GM18519 (cell line): ENCODE data around the gene SNX17.
"Not testable (repeated sequence)": the region's sequence is repeated elsewhere in the genome, so short reads cannot be mapped to it uniquely, and the experiment has no call there.

Experiments used
- ATAC-seq: cut with Tn5 transposase; IDR thresholded peaks from one replicate; pipeline ENCODE4 v1.9.1; 2021; ENCODE audit warnings: mild to moderate bottlenecking, moderate library complexity; ENCODE audit not compliant: unreplicated experiment, low FRiP score

SNX17 gene

GRCh38 chr2:27370026-27370815, at the start of gene SNX17, which contains the start of gene EIF2B4:
SNX17 (plus strand) TSS chr2:27370616; CDS start chr2:27370744, 128 bp downstream.
EIF2B4 (minus strand) TSS chr2:27370338; CDS start chr2:27370314, 24 bp downstream.
- ATAC-seq: peak; percentile 76

- ATAC-seq: no peak
These were observed 49.4 kb upstream of the SNX17 start for GRCh38 chr2:27320958-27321543.

DNA sequence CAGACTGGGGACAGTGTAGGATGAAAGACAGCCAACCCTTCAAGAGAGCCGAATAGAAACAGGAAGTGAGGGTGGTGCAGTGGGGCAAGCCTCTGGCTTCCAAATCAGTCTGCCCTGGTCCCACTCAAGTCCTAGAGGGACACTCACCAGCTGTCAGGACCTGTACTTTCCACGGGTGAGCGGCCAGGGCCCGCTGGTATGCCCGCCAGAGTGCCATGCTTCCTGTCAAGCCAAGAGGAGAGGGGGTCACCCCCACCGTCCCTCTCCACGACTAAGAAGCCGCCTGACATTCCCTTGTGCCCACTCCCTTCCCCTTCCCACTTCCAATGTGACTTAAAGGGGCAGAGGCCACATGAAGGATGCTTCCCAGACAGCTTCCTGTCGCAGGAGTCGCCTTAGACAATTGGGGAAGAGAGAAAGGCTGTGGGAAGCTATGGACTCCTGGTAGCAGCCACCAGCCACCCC, 48.1 kb upstream of the SNX17 start:
- no peak for ATAC-seq

DNA sequence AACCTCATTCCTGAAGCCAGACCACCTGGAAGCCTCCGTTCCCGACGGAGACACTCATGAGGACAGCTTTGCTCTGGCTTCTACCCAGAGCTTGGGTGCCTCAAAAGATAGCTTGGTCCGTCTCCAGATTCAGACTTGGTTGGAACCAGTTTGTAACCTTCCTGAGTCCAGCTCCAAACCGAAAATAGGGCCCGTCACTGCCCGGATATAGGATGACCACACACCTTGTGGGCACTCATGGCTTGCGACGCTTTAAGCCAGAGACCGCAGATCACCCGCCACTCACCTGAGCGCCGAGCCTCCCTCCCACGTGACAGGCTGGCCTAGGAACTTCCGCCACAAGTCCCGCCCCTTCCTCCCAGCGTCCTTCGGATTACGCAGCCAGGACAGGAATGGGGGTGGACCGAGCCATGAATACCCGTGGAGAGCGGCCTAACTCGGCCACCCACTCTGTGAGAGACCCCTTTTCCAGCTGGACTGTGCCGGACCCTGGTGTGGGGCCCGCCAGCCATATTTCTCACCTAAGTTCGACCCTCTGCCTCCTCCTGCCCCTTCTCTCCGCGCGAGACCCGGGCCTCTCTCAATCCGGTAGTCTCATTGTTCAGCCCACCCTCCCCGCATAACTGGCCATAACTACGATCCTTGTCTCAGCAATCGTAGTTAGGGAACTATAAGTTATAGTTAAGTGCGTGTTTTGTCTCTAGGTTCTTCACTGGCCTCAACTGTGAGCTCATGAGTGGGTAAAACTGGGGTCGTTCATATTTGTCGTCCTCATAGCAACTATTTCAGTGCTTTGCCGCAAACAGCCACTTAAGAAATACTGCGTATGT, 47.4 kb upstream of the SNX17 start, which contains the start of gene MPV17:
TSS of gene MPV17 (minus strand) at position 332 of the 830 bp plus-strand sequence. CDS start 580 bp downstream, outside the sequence.
- ATAC-seq: peak; percentile 76

DNA sequence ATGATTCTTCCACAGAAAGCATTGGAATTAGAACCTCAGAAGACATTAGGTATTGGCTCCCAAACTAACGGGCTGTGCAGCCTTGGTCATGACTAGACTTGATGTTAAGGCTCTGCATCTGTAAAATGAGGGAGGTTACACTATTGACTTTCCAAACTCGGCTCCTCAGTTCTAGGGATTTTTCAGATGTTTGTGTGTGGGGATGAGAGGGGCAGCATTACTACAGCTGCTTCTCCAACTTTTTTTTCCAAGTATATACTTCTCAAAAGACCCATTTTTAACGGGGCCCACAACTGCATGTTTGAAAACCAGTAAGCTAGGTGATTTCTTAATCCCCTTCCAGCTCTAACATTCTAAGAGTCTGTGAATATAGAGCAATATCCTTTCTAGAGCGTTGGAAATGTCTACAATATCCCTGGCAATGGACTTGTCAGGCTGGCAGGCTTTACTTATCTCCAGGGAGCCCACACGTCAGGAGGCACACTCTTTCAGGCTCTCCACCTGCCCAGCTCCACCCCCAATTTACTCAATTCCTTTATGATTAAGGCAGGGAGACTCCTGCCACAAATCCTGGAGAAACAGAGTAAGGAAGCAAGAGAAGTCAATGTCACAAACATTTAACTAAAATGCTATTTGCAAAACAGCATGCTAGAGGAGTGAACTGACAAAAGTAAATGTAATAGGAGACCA, 46.7 kb upstream of the SNX17 start:
- no peak for ATAC-seq

GRCh38 chr2:27324720-27325119, 45.7 kb upstream of the SNX17 start:
- no peak for ATAC-seq

- no peak for ATAC-seq
These were observed 35.1 kb upstream of the SNX17 start for GRCh38 chr2:27335311-27335710.

- no peak for ATAC-seq
These were observed 34.2 kb upstream of the SNX17 start for GRCh38 chr2:27336173-27336572.

DNA sequence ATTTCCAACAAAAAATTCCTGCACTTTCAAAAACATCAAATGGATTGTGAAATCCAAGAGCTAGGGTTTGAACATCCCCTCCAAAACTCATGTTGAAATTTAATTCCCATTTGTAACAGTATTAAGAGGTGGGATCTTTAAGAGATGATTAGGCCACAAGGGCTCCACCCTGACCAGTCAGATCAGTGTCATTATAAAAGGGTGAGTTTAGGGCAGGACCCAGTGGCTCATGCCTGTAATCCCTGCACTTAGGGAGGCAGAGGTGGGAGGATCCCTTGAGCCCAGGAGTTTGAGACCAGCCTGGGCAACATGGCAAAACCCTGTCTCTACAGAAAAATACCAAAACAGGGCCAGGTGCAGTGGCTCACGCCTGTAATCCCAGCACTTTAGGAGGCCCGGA, 22.8 kb upstream of the SNX17 start:
- ATAC-seq: no peak

GRCh38 chr2:27350106-27350693, 20.2 kb upstream of the SNX17 start:
- no peak for ATAC-seq

DNA sequence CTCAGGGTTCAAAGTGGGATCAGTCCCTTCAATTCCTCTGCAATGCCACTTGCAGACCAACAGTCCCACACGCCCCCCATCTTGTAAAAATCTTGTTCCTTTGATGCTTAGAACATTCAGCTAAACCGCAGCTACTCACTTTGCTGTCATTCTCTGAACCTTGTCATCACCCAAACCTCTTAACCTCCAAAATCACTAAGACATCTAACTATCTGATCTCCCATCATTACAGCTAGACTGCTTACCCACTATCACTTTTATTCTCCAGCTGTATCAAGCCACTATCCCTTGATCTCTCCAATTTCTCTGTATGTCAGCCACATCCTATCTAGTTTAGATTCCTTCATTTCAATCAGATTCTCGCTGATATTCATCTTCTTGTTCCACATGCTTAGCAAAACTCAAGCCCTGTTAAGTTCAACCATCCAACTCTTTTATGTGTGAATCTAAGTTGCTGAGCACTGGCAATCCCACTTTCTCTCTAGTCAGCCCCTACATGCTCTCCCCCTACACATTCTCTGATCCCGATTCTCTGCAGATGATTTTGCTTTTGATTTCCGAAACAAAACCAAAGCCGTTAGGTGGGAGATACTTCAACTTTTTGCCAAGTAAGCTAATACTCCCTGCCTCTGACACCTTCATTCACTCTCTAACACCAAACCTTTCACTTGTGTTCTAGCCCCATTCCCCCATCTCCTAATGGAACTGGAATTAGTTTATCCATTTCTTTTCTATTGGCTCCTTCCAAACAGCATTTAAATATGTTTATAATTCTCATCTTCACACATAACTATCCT, 18.4 kb upstream of the SNX17 start:
- no peak for ATAC-seq

DNA sequence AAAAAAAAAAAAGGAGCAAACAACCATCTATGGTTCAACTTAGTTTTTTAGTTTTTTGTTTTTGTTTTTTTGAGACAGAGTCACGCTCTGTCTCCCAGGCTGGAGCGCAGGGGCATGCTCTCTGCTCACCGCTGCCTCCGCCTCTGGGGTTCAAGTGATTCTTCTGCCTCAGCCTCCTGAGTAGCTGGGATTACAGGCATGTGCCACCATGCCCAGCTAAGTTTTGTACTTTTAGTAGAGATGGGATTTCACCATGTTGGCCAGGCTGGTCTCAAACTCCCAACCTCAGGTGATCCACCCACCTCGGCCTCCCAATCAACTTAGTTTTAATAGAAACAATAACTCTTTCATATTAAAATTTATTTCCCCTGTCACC, 17.0 kb upstream of the SNX17 start:
- ATAC-seq: not testable (repeated sequence)

DNA sequence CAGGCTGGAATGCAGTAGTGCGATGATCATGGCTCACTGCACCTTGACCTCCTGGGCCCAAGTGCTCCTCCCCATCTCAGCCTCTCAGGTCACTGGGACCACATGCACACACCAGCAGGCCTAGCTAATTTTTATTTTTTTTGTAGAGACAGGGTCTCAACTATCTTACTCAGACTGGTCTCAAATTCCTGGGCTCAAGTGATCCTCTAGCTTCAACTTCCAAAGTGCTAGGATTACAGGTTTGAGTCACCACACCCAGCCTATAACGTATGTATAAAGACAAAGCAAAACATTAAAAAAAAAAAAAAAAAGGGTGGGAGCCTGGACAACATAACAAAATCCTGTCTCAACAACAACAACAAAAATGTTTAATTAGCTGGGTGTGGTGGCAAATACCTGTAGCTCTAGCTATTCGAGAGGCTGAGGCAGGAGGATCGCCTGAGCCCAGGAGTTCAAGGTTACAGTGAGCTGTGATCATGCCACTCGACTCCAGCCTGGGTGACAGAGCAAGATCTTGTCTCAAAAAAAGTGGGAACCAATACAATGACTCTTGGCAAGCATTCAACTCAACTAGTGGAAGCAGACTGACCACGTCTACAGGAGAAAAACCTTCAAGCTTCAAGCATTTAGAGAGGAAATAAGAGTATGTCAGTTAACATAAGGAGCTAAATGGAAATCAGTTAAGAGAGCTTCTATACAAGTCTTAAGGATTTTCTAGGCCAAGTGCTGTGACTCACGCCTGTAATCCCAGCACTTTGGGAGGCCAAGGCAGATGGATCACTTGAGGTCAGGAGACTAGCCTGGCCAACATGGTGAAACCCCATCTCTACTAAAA, 16.4 kb upstream of the SNX17 start:
- no peak for ATAC-seq

DNA sequence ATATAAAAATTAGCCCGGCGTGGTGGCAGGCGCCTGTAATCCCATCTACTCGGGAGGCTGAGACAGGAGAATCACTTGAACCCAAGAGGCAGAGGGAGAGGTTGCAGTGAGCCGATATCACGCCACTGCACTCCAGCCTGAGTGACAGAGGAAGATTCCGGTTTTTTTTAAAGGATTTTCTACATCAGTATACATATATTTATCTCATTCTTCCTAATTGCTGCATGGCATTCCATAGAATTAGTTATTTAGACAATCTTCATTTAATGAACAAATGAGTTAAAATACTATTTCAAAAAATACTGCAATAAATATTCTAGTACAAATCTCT, 15.9 kb upstream of the SNX17 start:
- ATAC-seq: no peak

DNA sequence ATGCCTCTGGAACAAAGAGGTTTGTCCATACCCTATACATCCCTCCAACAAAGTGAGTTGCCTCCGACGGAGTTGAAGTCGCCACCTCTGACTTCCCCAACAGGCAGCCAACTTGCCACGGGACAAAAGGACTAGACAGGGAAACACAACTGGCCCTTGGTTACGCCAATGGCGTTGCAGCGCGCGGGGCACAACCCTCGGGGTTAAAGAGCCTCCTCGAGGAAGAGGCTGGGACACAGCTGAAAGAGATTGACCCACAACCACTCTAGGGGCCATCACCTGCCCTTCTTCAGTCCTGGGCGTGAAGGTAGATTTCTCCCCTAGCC, 14.4 kb upstream of the SNX17 start:
- peak; percentile 20 for ATAC-seq

GRCh38 chr2:27356382-27357181, 13.8 kb upstream of the SNX17 start, which contains the start of gene GTF3C2:
GTF3C2 (minus strand) TSS chr2:27356764; CDS start chr2:27343554, 13,210 bp downstream.
- peak; percentile 70 for ATAC-seq

GRCh38 chr2:27362678-27363420, 7.6 kb upstream of the SNX17 start:
- no peak for ATAC-seq
